Coronary artery (tissue), 2 donors: ENCODE measurements around the gene PRICKLE1.

Experiments used
- DNase-seq: peaks from one replicate; pipeline ENCODE4 v3.0.0-alpha.2; 2017; ENCODE audit warnings: low spot score
- H3K27ac ChIP-seq, 2 donors: fragments of 200-600 bp; sonication (generic); one replicate each; pipeline ENCODE4 v1.5.1; 2016 to 2019
- H3K4me3 ChIP-seq: fragments of 200-600 bp; sonication (generic); 2 replicates; pipeline ENCODE4 v1.5.1; 2016; ENCODE audit warnings: mild to moderate bottlenecking, moderate library complexity
- CTCF ChIP-seq: fragments of 200-600 bp; sonication (generic); IDR thresholded peaks from one replicate; pipeline ENCODE4 v1.5.1; 2019; ENCODE audit warnings: antibody characterized with exemption

Gene PRICKLE1

DNA sequence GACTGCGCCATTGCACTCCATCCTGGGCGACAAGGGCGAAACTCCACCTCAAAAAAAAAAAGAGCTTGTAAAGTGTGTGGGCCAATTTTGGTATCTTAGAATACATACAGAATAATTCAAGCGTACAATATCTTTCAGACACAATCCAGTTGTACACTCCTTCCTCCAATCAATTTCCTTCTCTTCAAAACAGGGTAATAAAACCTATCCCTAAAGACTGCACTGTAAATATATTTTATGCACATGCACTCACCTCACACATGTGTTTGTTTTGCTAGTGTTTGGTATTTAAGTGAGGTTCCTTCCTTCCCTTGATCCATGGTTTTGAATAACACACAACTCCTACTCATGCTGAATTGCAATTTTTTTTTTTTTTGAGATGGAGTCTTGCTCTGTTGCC lies 125.9 kb downstream of the PRICKLE1 start:
- DNase-seq, result no peak
- no peak overlapping the region for H3K27ac ChIP-seq

DNA sequence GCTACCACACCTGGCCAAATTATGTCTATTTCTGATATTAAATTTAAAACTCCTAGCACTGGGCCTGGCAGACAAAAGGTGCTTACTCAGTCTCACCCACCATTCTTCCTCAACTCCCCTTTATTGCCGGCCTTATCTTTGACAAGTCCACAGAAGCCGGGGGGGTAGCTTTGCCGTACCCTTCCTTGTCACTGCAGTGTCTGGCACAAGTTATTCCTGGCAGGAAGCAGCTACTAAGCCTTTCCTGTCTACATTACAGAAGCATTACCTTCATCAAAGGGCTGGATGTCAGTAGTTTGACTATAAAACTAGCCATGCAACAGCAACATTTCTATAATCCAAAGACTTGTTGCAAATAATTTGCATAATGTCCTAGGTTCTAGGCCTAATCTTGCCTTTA lies 127.1 kb downstream of the PRICKLE1 start:
- H3K27ac ChIP-seq, result no peak overlapping the region
- H3K4me3 ChIP-seq, result no peak overlapping the region
- no peak for DNase-seq
- TF ChIP-seq CTCF, result no peak

More for the DNA sequence above, 125.9 kb downstream of the PRICKLE1 start:
- no peak for TF ChIP-seq CTCF
- no peak overlapping the region for H3K4me3 ChIP-seq

DNA sequence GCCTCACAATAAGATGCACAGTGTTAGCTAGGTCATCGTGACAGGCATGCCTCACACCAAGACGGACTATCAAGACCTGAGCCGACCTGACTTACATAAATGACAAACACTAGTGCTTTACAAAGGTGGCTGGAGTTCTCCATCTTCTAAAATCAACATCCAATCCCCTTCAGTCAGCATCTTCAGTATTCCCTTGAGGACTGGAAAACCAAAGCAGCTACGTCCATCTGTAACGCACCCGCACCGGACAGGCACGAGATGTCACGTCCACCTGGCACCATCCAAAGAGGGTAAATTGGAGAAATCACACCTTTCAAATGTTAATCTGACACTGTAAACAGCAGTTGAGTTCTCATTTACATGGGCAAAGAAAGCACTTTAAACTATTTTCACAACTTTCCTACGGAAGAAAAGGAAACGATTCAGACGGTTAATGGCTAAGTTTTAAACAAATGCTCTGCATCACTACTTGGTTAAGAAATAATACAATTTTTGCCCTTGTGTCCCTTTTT lies 130.2 kb downstream of the PRICKLE1 start:
- no peak for TF ChIP-seq CTCF
- Histone ChIP-seq H3K27ac (no peak overlapping the region), H3K4me3 (no peak overlapping the region)
- no peak for DNase-seq

- no peak for DNase-seq
- Histone ChIP-seq H3K27ac (no peak overlapping the region), H3K4me3 (no peak overlapping the region)
- no peak for TF ChIP-seq CTCF
Measured at GRCh38 chr12:42458575-42458974, 131.0 kb downstream of the PRICKLE1 start.

DNA sequence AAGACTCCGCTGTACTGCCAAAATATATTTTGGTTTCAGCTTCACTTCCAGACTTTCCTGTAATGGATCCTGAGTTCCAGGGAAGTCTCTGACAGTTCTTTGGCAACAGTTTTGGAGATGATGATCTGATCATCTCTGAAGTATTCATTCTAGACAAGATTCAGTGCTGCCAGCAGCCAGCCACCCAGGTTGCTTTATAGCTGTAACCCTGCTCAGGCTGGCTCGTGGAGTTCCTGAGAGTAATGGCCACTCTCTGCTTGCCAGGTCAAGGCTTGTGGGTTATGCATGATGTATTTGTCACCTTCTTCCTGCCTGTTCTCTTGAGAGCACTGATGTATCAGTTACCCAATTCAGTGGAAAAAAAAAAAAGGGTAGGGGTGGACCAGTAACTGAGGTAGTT lies 139.3 kb downstream of the PRICKLE1 start:
- DNase-seq, result no peak
- no peak for TF ChIP-seq CTCF

GRCh38 chr12:42448841-42449240 lies 140.7 kb downstream of the PRICKLE1 start:
- TF ChIP-seq CTCF, result no peak
- H3K27ac ChIP-seq, result no peak overlapping the region

More for the DNA sequence above, 139.3 kb downstream of the PRICKLE1 start:
- Histone ChIP-seq H3K27ac (no peak overlapping the region), H3K4me3 (no peak overlapping the region)

DNA sequence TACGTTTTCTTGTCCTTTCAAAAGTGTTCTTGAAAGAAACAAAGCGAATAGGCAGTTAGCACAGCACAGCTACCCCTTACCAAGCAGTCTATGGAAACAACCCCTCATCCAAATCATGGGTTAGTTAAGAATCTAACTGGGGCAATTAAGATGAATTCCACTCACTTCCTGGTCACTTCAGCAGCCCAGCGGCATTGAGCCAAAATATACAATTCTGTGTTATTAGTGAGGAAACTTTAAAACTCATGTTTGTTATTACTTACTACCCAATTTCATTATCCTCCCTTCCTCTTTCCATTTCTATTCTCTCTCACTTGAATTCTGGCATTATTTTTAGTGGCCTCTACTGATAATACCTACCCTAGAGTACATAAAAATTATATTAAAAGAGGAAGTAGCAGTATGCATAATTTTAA lies 142.2 kb downstream of the PRICKLE1 start:
- Histone ChIP-seq H3K27ac (no peak overlapping the region), H3K4me3 (no peak overlapping the region)
- no peak for TF ChIP-seq CTCF
- no peak for DNase-seq

More at GRCh38 chr12:42448841-42449240, 140.7 kb downstream of the PRICKLE1 start:
- DNase-seq, result no peak
- no peak overlapping the region for H3K4me3 ChIP-seq
